Cerebellar nuclear complex (tissue), 1 donor: ENCODE results near the gene NECAP2.
"Not testable (repeated sequence)": the region's sequence is repeated elsewhere in the genome, so short reads cannot be mapped to it uniquely, and the experiment has no call there.

Source experiments
- DNase-seq, 2 experiments: peaks; one replicate each; lab custom pipeline; 2025; lab: John Stamatoyannopoulos, UW

NECAP2 gene

GRCh38 chr1:16461681-16462080, 21.2 kb downstream of the NECAP2 start:
- DNase-seq = no peak

GRCh38 chr1:16462773-16463330, 22.3 kb downstream of the NECAP2 start:
- DNase-seq = no peak

GRCh38 chr1:16464917-16465625, 24.5 kb downstream of the NECAP2 start:
- DNase-seq = no peak

GRCh38 chr1:16468558-16468957, 28.0 kb downstream of the NECAP2 start:
- DNase-seq = no peak

- DNase-seq = no peak
Observed at GRCh38 chr1:16474166-16474800, 33.8 kb downstream of the NECAP2 start.

GRCh38 chr1:16474891-16475290, 34.4 kb downstream of the NECAP2 start:
- DNase-seq = not testable (repeated sequence)

- DNase-seq = not testable (repeated sequence)
Observed at GRCh38 chr1:16475771-16476770, 35.5 kb downstream of the NECAP2 start.

- no peak for DNase-seq
Observed at GRCh38 chr1:16478091-16478490, 37.6 kb downstream of the NECAP2 start.

GRCh38 chr1:16483146-16483545, 42.6 kb downstream of the NECAP2 start:
- DNase-seq = not testable (repeated sequence)

- not testable (repeated sequence) for DNase-seq
Observed at GRCh38 chr1:16483639-16484500, 43.3 kb downstream of the NECAP2 start.

- no peak for DNase-seq
Observed at GRCh38 chr1:16484501-16484835, 43.9 kb downstream of the NECAP2 start.

- DNase-seq = no peak
Observed at GRCh38 chr1:16484931-16485330, 44.4 kb downstream of the NECAP2 start.

- not testable (repeated sequence) for DNase-seq
Observed at GRCh38 chr1:16486316-16486715, 45.8 kb downstream of the NECAP2 start.

GRCh38 chr1:16487011-16487410, 46.5 kb downstream of the NECAP2 start:
- not testable (repeated sequence) for DNase-seq

- DNase-seq = not testable (repeated sequence)
Observed at GRCh38 chr1:16489195-16489880, 48.8 kb downstream of the NECAP2 start.

GRCh38 chr1:16491056-16491675, 50.6 kb downstream of the NECAP2 start:
- no peak for DNase-seq

GRCh38 chr1:16492937-16493336, 52.4 kb downstream of the NECAP2 start:
- not testable (repeated sequence) for DNase-seq

GRCh38 chr1:16493731-16494130, 53.2 kb downstream of the NECAP2 start:
- not testable (repeated sequence) for DNase-seq

- DNase-seq = peak in 1 of 2 experiments; percentile 22
Observed at GRCh38 chr1:16497474-16497904, 57.0 kb downstream of the NECAP2 start.

- not testable (repeated sequence) for DNase-seq
Observed at GRCh38 chr1:16498047-16498446, 57.5 kb downstream of the NECAP2 start.
